IMR-90 (cell line): ENCODE data around the gene MSH3. TPM values are rescaled to one million over a fixed set of nuclear protein-coding genes. Genes with fewer than 3 reads are reported as not detected.

Source experiments
- ATAC-seq: fragments of 200-7000 bp; cut with Tn5 transposase; 2 replicates; pipeline ENCODE4 v1.9.1; 2020; ENCODE audit warnings: low read depth, mild to moderate bottlenecking, moderate library complexity
- BruUV-seq: library from RNA; stranded (reverse); fragments of 400-500 nt; replicated peaks from 2 replicates; lab custom pipeline; 2021; lab: Mats Ljungman, UMichigan
- CTCF ChIA-PET: fragments of 300-600 bp; formaldehyde crosslinking; extraction: SDS; loops from one replicate; lab custom pipeline; 2021; ENCODE audit warnings: antibody characterized with exemption; lab: Yijun Ruan, JAX
- POLR2A ChIA-PET: fragments of 300-600 bp; sonication (Branson Sonifier 250); formaldehyde crosslinking; loops from one replicate; lab custom pipeline; 2022; ENCODE audit warnings: antibody characterized with exemption; ENCODE audit not compliant: unreplicated experiment; lab: Charles Lee
- DNase-seq: peaks from one replicate; pipeline ENCODE4 v3.0.0; 2013
- H2AFZ ChIP-seq: replicated peaks from 2 replicates; pipeline ENCODE3; 2013; ENCODE audit warnings: low read length, mild to moderate bottlenecking; ENCODE audit not compliant: poor library complexity
- H2AK5ac ChIP-seq: 2 replicates; pipeline ENCODE4 v1.6.1; 2013; ENCODE audit warnings: low read depth, low read length, inconsistent platforms
- H2AK9ac ChIP-seq: replicated peaks from 2 replicates; pipeline ENCODE3; 2013; ENCODE audit warnings: mild to moderate bottlenecking, low read depth, low read length, moderate library complexity; ENCODE audit not compliant: poor library complexity
- H2BK120ac ChIP-seq: 2 replicates; pipeline ENCODE4 v1.6.1; 2013; ENCODE audit warnings: low read depth, low read length, inconsistent platforms
- H2BK15ac ChIP-seq: 3 replicates; pipeline ENCODE4 v1.6.1; 2013; ENCODE audit warnings: low read depth, low read length, inconsistent platforms
- H2BK20ac ChIP-seq: 2 replicates; pipeline ENCODE4 v1.6.1; 2013; ENCODE audit warnings: low read depth, mild to moderate bottlenecking, inconsistent platforms, low read length, moderate library complexity
- H2BK5ac ChIP-seq: 2 replicates; pipeline ENCODE4 v1.6.1; 2013; ENCODE audit warnings: mild to moderate bottlenecking, low read depth, low read length, inconsistent platforms; ENCODE audit not compliant: poor library complexity, severe bottlenecking
- H3K14ac ChIP-seq: replicated peaks from 2 replicates; pipeline ENCODE4 v1.6.1; 2013; ENCODE audit warnings: low read depth, low read length, inconsistent platforms
- H3K18ac ChIP-seq: 2 replicates; pipeline ENCODE4 v1.6.1; 2013; ENCODE audit warnings: low read depth, low read length, control low read depth
- H3K23ac ChIP-seq: 2 replicates; pipeline ENCODE4 v1.6.1; 2013; ENCODE audit warnings: low read depth, low read length, inconsistent platforms
- H3K27ac ChIP-seq: 2 replicates; pipeline ENCODE4 v1.5.1; 2013; ENCODE audit warnings: mild to moderate bottlenecking, control low read depth, low read length; ENCODE audit not compliant: insufficient read depth
- H3K27me3 ChIP-seq: 2 replicates; pipeline ENCODE4 v1.6.1; 2013; ENCODE audit warnings: low read length; ENCODE audit not compliant: control insufficient read depth, insufficient read depth
- H3K36me3 ChIP-seq: 2 replicates; pipeline ENCODE4 v1.6.1; 2013; ENCODE audit warnings: low read length, mixed read lengths; ENCODE audit not compliant: control insufficient read depth, insufficient read depth
- H3K4ac ChIP-seq: 2 replicates; pipeline ENCODE4 v1.6.1; 2013; ENCODE audit warnings: low read depth, low read length, inconsistent platforms
- H3K4me1 ChIP-seq: 2 replicates; pipeline ENCODE4 v1.6.1; 2013; ENCODE audit warnings: low read length, mixed read lengths; ENCODE audit not compliant: control insufficient read depth, insufficient read depth
- H3K4me2 ChIP-seq: 2 replicates; pipeline ENCODE4 v1.6.1; 2013; ENCODE audit warnings: low read depth, mild to moderate bottlenecking, control low read depth, low read length, moderate library complexity
- H3K4me3 ChIP-seq: 2 replicates; pipeline ENCODE4 v1.5.1; 2013; ENCODE audit warnings: low read depth, mild to moderate bottlenecking, control low read depth, low read length, moderate library complexity; ENCODE audit not compliant: insufficient read depth
- H3K56ac ChIP-seq: 2 replicates; pipeline ENCODE4 v1.6.1; 2013; ENCODE audit warnings: low read length, inconsistent platforms; ENCODE audit not compliant: insufficient read depth; ENCODE audit errors: extremely low read depth
- H3K79me1 ChIP-seq, 2 experiments: 2 replicates each; pipeline ENCODE4 v1.6.1; 2013; ENCODE audit warnings: low read length in 2 of 2, inconsistent platforms in 1 of 2, low read depth in 1 of 2
- H3K9ac ChIP-seq: 2 replicates; pipeline ENCODE4 v1.6.1; 2013; ENCODE audit warnings: low read depth, low read length, control low read depth
- H3K9me1 ChIP-seq: 2 replicates; pipeline ENCODE4 v1.6.1; 2013; ENCODE audit warnings: low read length, inconsistent platforms; ENCODE audit not compliant: insufficient read depth
- H3K9me3 ChIP-seq: 2 replicates; pipeline ENCODE4 v1.6.1; 2013; ENCODE audit warnings: low read length; ENCODE audit not compliant: control insufficient read depth, insufficient read depth
- H4K20me1 ChIP-seq: 2 replicates; pipeline ENCODE4 v1.6.1; 2013; ENCODE audit warnings: low read length, inconsistent platforms; ENCODE audit not compliant: insufficient read depth
- H4K5ac ChIP-seq: 2 replicates; pipeline ENCODE4 v1.6.1; 2013; ENCODE audit warnings: mild to moderate bottlenecking, low read depth, low read length, control low read depth
- H4K8ac ChIP-seq, 2 experiments: 2 replicates each; pipeline ENCODE4 v1.6.1; 2013; ENCODE audit warnings: low read depth in 2 of 2, low read length in 2 of 2, control low read depth in 1 of 2, inconsistent platforms in 1 of 2
- H4K91ac ChIP-seq: 2 replicates; pipeline ENCODE4 v1.6.1; 2013; ENCODE audit warnings: low read depth, low read length, inconsistent platforms; ENCODE audit not compliant: insufficient read depth
- CTCF ChIP-seq: conservative IDR thresholded peaks from 2 replicates; pipeline ENCODE4 v1.5.1; 2012; ENCODE audit warnings: mild to moderate bottlenecking, low read depth, low read length, improper control_type of control experiment
- FOS ChIP-seq: fragments of 150-350 bp; IDR thresholded peaks from 2 replicates; pipeline ENCODE4 v1.6.1; 2016; ENCODE audit warnings: low read depth, low read length
- MAFK ChIP-seq: IDR thresholded peaks from 2 replicates; pipeline ENCODE4 v1.6.1; 2012; ENCODE audit warnings: low read depth, low read length, improper control_type of control experiment
- MAZ ChIP-seq: IDR thresholded peaks from 2 replicates; pipeline ENCODE4 v1.6.1; 2012; ENCODE audit warnings: low read depth, mild to moderate bottlenecking, low read length, improper control_type of control experiment, moderate library complexity, borderline replicate concordance
- POLR2A ChIP-seq: IDR thresholded peaks from 2 replicates; pipeline ENCODE4 v1.6.1; 2012; ENCODE audit warnings: mild to moderate bottlenecking, low read depth, low read length
- SMC3 ChIP-seq: fragments of 150-350 bp; IDR thresholded peaks from 2 replicates; pipeline ENCODE4 v1.6.1; 2016; ENCODE audit warnings: low read depth, mild to moderate bottlenecking, antibody characterized with exemption, low read length, moderate library complexity
- USF2 ChIP-seq: fragments of 150-350 bp; IDR thresholded peaks from 2 replicates; pipeline ENCODE4 v1.6.1; 2017; ENCODE audit warnings: mild to moderate bottlenecking, antibody characterized with exemption, low read length, low read depth
- dilution Hi-C: fragments of 300-500 bp; cut with HindIII; formaldehyde crosslinking; loops from one replicate; pipeline ENCODE4 v1.14.3; 2018; ENCODE audit warnings: low sequenced_read_pairs; ENCODE audit not compliant: unreplicated experiment
- in situ Hi-C: fragments of 300-500 bp; cut with MboI; formaldehyde crosslinking; loops from 3 replicates; pipeline ENCODE4 v1.14.3; 2019; ENCODE audit warnings: low sequenced_read_pairs, inconsistent platforms, mixed read lengths
- intact Hi-C: fragments of 100-400 bp; cut with micrococcal nuclease; formaldehyde crosslinking; loops from 2 replicates; pipeline ENCODE4 v1.10.0; 2022
- polyA plus RNA-seq, 3 experiments: library from polyadenylated mRNA; depleted of rRNA; stranded (reverse); fragments of >200 nt; gene quantifications; 2 replicates each; pipeline ENCODE4 v1.2.3, GENCODE V29; 2012; ENCODE audit warnings: low replicate concordance in 1 of 3
- total RNA-seq: library from RNA; depleted of rRNA; stranded (reverse); fragments of >200 nt; gene quantifications from 2 replicates; pipeline ENCODE4 v1.2.3, GENCODE V29; 2012
- TF ChIP-seq, protein P1 (sequence below): fragments of 150-350 bp; IDR thresholded peaks from 2 replicates; pipeline ENCODE4 v1.6.1; 2016; ENCODE audit warnings: low read depth, mild to moderate bottlenecking, low read length, moderate library complexity, borderline replicate concordance

MSH3 gene
- total and polyA plus RNA-seq, 2 of the 4 experiments (the other 2 are of a cell fraction), result 4.6 to 13.3 TPM

DNA sequence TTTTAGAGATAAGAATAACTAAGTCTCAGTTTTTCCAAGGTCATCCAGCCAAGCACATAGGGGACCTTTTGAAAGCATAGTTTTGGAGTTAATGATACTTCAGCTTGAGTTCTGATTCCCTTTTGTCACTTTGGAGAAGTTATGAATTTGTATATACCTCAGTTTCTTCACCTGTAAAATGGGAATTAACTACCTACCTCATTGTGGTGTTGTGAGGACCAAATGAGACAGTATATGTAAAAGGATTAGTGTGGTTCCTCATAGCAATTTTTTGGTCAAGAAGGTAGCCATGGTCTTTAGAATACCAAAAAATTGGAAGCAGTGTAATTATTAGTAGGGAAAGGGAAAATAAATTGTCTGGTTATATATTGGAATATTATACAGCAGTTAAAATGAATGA lies 98.0 kb downstream of the MSH3 start:
- no peaks in the 10 kb centered on the region for H3K9me3 ChIP-seq
- H4K8ac ChIP-seq, result no peak overlapping the region
- H3K79me1 ChIP-seq, result no peaks in the 10 kb centered on the region
- no peak overlapping the region for H3K23ac ChIP-seq
- peaks cover 2% of the 10 kb centered on the region; the same call in 1 of the 2 replicates for H3K9me1 ChIP-seq
- TF ChIP-seq SMC3, result no peak
- TF ChIP-seq POLR2A, result no peak
- TF ChIP-seq FOS, result no peak
- TF ChIP-seq MAZ, result no peak
- no peak for TF ChIP-seq USF2
- TF ChIP-seq, protein P1, sequence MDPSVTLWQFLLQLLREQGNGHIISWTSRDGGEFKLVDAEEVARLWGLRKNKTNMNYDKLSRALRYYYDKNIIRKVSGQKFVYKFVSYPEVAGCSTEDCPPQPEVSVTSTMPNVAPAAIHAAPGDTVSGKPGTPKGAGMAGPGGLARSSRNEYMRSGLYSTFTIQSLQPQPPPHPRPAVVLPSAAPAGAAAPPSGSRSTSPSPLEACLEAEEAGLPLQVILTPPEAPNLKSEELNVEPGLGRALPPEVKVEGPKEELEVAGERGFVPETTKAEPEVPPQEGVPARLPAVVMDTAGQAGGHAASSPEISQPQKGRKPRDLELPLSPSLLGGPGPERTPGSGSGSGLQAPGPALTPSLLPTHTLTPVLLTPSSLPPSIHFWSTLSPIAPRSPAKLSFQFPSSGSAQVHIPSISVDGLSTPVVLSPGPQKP, result no peak
- no peak for TF ChIP-seq CTCF
- TF ChIP-seq MAFK, result no peak
- DNase-seq (no peak), ATAC-seq (no peak)
- no peak overlapping the region for H4K91ac ChIP-seq
- no peak overlapping the region for H3K4me2 ChIP-seq
- no peak overlapping the region for H3K18ac ChIP-seq
- no peak overlapping the region for H3K14ac ChIP-seq
- ChIA-PET CTCF (no interaction called here), POLR2A (no interaction called here)
- intact Hi-C loops (no loop called here), dilution Hi-C loops (no loop called here), in situ Hi-C loops (no loop called here)
- peaks cover 2% of the 10 kb centered on the region; the same call in 1 of the 2 replicates for H3K36me3 ChIP-seq
- H2BK15ac ChIP-seq, result no peak overlapping the region
- no peak overlapping the region for H3K9ac ChIP-seq
- no peak overlapping the region for H3K27ac ChIP-seq
- no peak overlapping the region for H2BK5ac ChIP-seq
- H2BK120ac ChIP-seq, result no peak overlapping the region
- H3K27me3 ChIP-seq, result no peaks in the 10 kb centered on the region
- H4K20me1 ChIP-seq, result no peaks in the 10 kb centered on the region
- H2BK20ac ChIP-seq, result no peak overlapping the region
- H2AFZ ChIP-seq, result no peak overlapping the region
- BruUV-seq, result no TSS peak
- H4K5ac ChIP-seq, result no peak overlapping the region
- no peak overlapping the region for H3K4ac ChIP-seq
- H3K56ac ChIP-seq, result no peak overlapping the region
- no peak overlapping the region for H2AK9ac ChIP-seq
- no peak overlapping the region for H2AK5ac ChIP-seq
- 0 out of 2 replicates have a peak, but pooled peaks cover 2% of the 10 kb centered on the region for H3K4me1 ChIP-seq
- H3K4me3 ChIP-seq, result no peak overlapping the region
